ENCODE results near the gene DGUOK.

The DGUOK gene

DNA sequence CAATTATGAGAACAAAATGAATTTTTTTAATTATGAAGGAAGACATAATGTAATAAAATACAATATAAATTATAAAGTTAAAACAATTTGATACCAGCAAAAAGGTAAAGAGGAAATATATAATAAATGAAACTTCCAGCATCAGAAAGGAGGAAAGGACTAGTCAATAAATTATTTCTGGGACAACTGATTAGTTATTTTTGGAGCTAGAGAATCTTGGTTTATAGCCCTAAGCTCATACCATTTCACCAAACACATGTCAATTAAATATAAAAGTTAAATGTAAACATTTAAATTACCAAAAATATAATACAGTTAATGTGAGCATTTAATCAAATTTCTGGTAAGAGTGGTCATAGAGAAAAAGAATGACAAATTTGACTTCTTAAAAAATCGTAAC lies 21.7 kb upstream of the DGUOK start:
- no peaks in the 10 kb centered on the region for H3K36me3 ChIP-seq (replicated peaks)
- no peak for DNase-seq
- in situ Hi-C loops (cut with HindIII; ENCODE audit: low pct_ligation_motif_present, low sequenced_read_pairs), result no loop called here

GRCh38 chr2:73906847-73907505 lies 19.7 kb upstream of the DGUOK start:
- Histone ChIP-seq H3K4me3 (ENCODE audit: low read depth, low read length) (no peak overlapping the region), H3K36me3 (replicated peaks) (no peaks in the 10 kb centered on the region), H3K27ac (no peak overlapping the region), H3K27me3 (replicated peaks) (no peaks in the 10 kb centered on the region)
- DNase-seq, result no peak
- in situ Hi-C loops (cut with HindIII; ENCODE audit: low pct_ligation_motif_present, low sequenced_read_pairs), result no loop called here
- TF ChIP-seq, protein P1, sequence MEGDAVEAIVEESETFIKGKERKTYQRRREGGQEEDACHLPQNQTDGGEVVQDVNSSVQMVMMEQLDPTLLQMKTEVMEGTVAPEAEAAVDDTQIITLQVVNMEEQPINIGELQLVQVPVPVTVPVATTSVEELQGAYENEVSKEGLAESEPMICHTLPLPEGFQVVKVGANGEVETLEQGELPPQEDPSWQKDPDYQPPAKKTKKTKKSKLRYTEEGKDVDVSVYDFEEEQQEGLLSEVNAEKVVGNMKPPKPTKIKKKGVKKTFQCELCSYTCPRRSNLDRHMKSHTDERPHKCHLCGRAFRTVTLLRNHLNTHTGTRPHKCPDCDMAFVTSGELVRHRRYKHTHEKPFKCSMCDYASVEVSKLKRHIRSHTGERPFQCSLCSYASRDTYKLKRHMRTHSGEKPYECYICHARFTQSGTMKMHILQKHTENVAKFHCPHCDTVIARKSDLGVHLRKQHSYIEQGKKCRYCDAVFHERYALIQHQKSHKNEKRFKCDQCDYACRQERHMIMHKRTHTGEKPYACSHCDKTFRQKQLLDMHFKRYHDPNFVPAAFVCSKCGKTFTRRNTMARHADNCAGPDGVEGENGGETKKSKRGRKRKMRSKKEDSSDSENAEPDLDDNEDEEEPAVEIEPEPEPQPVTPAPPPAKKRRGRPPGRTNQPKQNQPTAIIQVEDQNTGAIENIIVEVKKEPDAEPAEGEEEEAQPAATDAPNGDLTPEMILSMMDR (IDR thresholded peaks at IDR 0.05; ENCODE audit: low read depth, low read length, missing control alignments), result no peak

More for the DNA sequence above, 21.7 kb upstream of the DGUOK start:
- no peaks in the 10 kb centered on the region for H3K27me3 ChIP-seq (replicated peaks)
- H3K27ac ChIP-seq, result no peak overlapping the region
- TF ChIP-seq, protein P1 (IDR thresholded peaks at IDR 0.05; ENCODE audit: low read depth, low read length, missing control alignments), result no peak
- H3K4me3 ChIP-seq (ENCODE audit: low read depth, low read length), result no peak overlapping the region

- H3K27me3 ChIP-seq (replicated peaks), result no peaks in the 10 kb centered on the region
- no peaks in the 10 kb centered on the region for H3K36me3 ChIP-seq (replicated peaks)
- DNase-seq, result peak; percentile 78
- TF ChIP-seq, protein P1 (IDR thresholded peaks at IDR 0.05; ENCODE audit: low read depth, low read length, missing control alignments), result peak; percentile 54
- in situ Hi-C loops (cut with HindIII; ENCODE audit: low pct_ligation_motif_present, low sequenced_read_pairs), result no loop called here
- H3K4me3 ChIP-seq (ENCODE audit: low read depth, low read length), result no peak overlapping the region
- no peak overlapping the region for H3K27ac ChIP-seq
These were observed 18.7 kb upstream of the DGUOK start for GRCh38 chr2:73907840-73908452.

- DNase-seq, result no peak
These were observed 17.7 kb upstream of the DGUOK start for GRCh38 chr2:73908689-73909652.

DNA sequence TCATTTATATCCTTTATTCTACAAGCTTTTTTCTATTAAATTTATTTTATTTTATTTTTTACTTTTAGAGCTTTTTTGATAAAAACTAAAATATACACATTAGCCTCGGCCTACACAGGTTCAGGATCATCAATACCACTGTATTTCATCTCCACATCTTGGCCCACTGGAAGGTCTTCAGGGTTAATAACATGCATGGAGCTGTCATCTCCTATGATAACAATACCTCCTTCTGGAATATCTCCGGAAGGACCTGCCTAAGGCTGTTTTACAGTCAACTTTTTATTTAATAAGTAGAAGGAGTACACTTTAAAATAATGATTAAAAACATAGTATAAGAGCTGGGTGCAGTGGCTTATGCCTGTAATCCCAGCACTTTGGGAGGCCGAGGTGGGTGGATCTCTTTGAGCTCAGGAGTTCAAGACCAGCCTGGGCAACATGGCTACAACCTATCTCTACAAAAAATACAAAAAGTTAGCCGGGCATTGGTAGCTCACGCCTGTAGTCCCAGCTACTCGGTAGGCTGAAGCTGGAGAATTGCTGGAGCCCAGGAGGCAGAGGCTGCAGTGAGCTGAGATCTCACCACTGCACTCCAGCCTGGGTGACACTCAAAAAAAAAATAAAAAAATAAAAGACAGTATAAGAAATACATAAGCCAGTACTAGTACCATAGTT lies 15.7 kb upstream of the DGUOK start:
- no peak overlapping the region for H3K27ac ChIP-seq
- in situ Hi-C loops (cut with HindIII; ENCODE audit: low pct_ligation_motif_present, low sequenced_read_pairs), result no loop called here
- DNase-seq, result no peak
- H3K36me3 ChIP-seq (replicated peaks), result peaks cover 2% of the 10 kb centered on the region
- no peak overlapping the region for H3K4me3 ChIP-seq (ENCODE audit: low read depth, low read length)
- TF ChIP-seq, protein P1 (IDR thresholded peaks at IDR 0.05; ENCODE audit: low read depth, low read length, missing control alignments), result no peak
- no peaks in the 10 kb centered on the region for H3K27me3 ChIP-seq (replicated peaks)

More at GRCh38 chr2:73908689-73909652, 17.7 kb upstream of the DGUOK start:
- Histone ChIP-seq H3K36me3 (replicated peaks) (no peaks in the 10 kb centered on the region), H3K4me3 (ENCODE audit: low read depth, low read length) (no peak overlapping the region), H3K27me3 (replicated peaks) (no peaks in the 10 kb centered on the region), H3K27ac (no peak overlapping the region)
- in situ Hi-C loops (cut with HindIII; ENCODE audit: low pct_ligation_motif_present, low sequenced_read_pairs), result no loop called here
- TF ChIP-seq, protein P1 (IDR thresholded peaks at IDR 0.05; ENCODE audit: low read depth, low read length, missing control alignments), result no peak

Measured in brain microvascular endothelial cell (primary cell).